Stimulated activated CD8-positive, alpha-beta memory T cell treated with anti-CD3 and anti-CD28 coated beads, Interleukin-12 subunit alpha, Interleukin-12 subunit beta, amount 100 ng/mL, for 24 hours (primary cell): Measurements from ENCODE around the gene ARNT2.
"Not testable (repeated sequence)": the region's sequence is repeated elsewhere in the genome, so short reads cannot be mapped to it uniquely, and the experiment has no call there.

Experiments used
- DNase-seq: peaks from one replicate; pipeline ENCODE4 v3.0.0-alpha.2; 2020; ENCODE audit errors: extremely low read depth

Gene ARNT2

DNA sequence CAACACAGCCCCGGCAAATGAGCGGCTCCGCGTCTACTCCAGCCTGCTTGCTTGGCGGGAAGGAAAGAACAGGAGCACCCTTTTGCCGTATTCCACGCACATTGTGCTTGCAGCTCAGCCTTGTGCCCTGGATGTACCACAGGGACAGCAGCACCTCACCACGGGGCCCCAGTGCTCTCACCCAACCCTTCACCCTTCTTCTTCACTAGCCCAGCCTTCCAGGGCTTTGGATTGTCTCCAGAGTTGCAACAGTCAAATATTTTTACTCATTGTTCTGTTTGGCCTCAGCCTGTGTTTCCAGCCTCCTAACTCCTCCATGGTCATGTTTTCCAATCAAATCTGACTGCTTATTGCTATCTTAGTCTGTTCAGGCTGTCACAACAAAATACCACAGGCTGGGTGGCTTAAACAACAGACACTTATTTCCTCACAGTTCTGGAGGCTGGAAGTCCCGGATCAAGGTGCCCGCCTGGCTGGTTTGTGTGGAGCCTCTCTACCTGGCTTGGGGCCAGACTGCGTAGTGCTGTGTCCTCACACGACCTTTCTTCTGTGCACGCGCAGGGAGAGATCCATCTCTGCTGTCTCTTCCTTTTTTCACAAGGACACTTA, 211.7 kb downstream of the ARNT2 start:
- DNase-seq: no peak

DNA sequence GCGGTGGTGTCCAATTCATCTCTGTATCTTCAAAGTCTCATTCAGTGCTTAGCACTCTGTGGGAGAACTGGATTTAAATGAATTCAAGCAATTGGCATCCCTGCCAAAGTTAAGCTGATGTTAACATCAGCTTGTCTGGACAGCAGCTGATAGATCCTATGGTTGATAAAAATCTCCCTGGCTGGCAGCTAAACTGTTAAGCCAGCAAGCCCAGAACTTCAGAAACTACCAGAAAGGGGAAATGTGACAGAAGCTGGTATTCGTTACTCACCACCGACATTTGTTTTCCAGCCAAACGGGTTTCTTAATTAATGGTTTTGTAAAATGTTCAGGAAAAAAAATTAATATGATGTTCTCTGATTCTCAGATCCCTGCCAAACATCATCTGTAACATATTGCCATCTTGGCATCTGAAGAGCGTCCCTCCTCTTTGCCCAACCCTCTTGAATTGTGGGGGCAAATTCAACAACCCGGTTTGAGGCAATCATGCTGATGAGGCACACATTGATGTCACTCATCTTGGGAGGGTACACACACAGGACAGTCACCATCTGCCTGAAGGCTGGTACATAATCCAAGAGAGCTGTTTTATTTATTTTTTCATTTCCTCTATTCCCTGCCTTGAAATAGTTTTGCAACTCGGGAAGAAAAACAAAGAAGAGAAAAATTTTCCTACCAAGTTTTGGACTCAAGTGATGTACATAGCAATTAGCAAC, 214.7 kb downstream of the ARNT2 start:
- no peak for DNase-seq

- no peak for DNase-seq
These were observed 215.5 kb downstream of the ARNT2 start for GRCh38 chr15:80619680-80620079.

- DNase-seq: no peak
These were observed 216.0 kb downstream of the ARNT2 start for GRCh38 chr15:80620141-80620540.

- no peak for DNase-seq
These were observed 216.7 kb downstream of the ARNT2 start for GRCh38 chr15:80620931-80621330.

DNA sequence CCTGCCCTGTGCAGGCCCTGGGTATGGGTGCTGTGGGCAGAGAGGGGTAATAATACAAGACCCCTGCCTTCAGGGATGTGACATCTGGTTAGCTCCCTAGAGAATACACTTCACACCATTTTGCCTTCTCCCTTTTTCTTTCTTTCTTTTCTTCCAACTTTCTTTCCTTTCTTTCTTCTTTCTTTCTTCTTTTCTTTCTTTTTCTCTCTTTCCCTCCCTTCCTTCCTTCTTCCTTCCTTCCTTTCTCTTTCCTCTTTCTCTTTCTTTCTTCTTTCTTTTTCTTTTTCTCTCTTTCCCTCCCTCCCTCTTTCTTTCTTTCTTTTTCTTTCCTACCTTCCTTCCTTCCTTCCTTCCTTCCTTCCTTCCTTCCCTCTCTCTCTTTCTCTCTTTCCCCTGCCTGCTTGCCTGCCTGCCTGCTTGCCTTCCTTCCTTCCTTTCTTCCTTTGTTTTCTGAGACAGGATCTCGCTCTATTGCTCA, 222.5 kb downstream of the ARNT2 start:
- no peak for DNase-seq

DNA sequence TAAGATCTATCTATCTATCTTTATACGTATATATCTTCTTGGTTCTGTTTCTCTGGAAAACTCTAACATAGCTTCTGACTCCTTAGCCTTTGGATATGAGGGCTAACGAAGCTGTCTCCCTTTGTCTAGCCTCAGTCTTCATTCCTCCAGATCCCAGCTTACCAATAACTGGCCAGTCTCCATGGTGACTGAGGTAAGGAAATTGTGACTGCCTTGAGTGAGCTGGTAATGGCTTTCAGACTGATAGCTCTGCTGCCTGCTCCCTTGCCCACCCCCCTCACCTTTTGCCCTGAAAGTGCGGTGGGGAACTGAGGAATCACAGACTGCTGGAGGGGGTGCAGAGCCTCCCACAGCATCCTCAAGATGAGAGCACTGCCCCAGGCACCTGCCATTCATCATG, 225.2 kb downstream of the ARNT2 start:
- DNase-seq: no peak

DNA sequence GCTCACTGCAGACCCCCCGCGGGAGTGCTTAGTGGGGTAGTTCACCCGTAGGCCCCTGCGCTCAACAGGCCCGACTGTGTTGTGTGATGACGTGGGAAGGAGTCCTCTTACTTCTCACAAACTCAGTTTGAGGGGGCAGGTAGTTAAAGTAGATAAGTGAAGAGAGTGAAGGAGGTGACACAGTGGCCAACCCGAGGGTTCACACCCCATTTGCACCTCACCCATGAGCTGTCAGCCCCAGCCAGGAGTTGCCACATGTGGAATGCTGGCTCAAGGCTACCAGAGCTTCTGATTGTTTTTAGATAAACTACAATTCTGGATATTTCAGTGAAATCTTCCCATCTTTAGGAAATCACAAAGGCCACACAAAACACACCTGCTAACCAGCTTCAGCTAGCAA, 226.8 kb downstream of the ARNT2 start:
- DNase-seq: no peak

DNA sequence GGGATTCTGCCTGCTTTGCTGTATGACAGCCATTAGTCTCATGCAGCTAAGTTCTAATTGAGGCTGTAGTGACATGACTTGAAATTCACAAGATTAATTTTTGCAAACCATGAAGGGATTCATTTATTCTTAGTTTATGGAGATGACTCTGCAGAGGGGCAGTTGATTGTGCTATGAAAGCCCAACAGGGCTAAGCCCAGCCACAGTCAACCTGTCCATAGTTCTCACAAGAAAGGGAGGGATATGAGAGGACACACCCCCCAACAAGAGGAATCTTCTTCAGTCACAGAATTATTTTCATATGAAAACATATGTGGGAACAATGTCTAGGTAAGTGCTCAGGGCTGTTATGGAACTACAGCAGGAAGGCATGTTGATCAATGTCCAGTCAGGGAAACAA, 229.0 kb downstream of the ARNT2 start:
- DNase-seq: no peak

- DNase-seq: no peak
These were observed 231.8 kb downstream of the ARNT2 start for GRCh38 chr15:80635953-80636352.

- DNase-seq: no peak
These were observed 232.5 kb downstream of the ARNT2 start for GRCh38 chr15:80636675-80637074.

- DNase-seq: no peak
These were observed 233.6 kb downstream of the ARNT2 start for GRCh38 chr15:80637747-80638146.

- no peak for DNase-seq
These were observed 234.5 kb downstream of the ARNT2 start for GRCh38 chr15:80638553-80639167.

DNA sequence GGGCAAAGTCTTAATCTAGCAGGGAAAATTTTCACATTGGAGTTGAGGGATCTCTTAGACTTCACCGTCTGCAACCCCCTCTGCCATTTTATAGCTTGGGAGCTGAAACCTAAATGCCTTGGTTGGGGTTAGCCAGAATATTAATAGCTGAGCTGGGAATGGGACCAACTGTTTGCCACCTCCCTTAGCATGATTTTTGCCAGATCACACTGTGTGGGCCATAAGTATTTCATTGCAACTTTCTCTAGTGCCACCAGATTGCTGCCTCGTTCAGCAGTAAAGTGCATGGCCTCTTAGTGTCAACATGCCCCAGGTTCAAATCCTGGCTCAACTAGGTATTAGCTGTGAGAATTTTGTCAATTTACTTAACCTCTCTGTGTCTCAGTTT, 235.0 kb downstream of the ARNT2 start:
- DNase-seq: no peak

GRCh38 chr15:80640531-80641121, 236.4 kb downstream of the ARNT2 start:
- no peak for DNase-seq

DNA sequence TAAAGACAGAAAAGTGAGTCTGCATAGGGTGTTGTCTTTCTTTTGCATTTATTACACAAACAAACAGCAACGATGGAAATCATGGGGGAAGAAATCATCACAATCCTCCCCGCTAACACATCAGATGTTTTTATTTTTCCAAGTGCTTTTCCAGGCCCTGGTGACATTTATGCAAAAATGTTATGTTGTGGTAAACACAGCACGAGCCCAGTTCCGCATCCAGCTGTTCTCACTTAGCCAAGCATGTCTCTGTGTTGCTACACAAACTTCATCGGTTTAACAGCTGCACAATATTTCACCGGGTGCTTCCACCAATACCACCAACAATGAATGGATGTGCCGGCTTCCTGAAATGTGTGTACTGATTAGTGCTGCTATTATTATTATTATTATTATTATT, 237.2 kb downstream of the ARNT2 start:
- DNase-seq: no peak

- no peak for DNase-seq
These were observed 239.3 kb downstream of the ARNT2 start for GRCh38 chr15:80643431-80643951.

- no peak for DNase-seq
These were observed 241.4 kb downstream of the ARNT2 start for GRCh38 chr15:80645494-80646065.

DNA sequence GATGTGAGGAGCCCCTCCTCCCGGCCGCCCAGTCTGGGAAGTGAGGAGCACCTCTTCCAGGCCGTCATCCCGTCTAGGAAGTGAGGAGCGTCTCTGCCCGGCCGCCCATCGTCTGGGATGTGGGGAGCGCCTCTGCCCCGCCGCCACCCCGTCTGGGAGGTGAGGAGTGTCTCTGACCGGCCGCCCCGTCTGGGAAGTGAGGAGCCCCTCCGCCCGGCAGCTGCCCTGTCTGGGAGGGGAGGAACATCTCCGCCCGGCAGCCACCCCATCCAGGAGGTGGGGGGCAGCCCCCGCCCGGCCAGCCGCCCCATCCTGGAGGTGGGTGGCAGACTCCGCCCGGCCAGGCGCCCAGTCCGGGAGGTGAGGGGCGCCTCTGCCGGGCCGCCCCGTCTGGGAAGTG, 243.2 kb downstream of the ARNT2 start:
- DNase-seq: not testable (repeated sequence)
